ENCODE results near the gene PHOX2B. TPM values are rescaled to one million over a fixed set of nuclear protein-coding genes. Genes with fewer than 3 reads are reported as not detected.

The PHOX2B gene
- total and polyA plus RNA-seq, 2 of the 8 experiments (the other 6 are each of a cell fraction or from before 2014, with no cell fraction given), result not detected

DNA sequence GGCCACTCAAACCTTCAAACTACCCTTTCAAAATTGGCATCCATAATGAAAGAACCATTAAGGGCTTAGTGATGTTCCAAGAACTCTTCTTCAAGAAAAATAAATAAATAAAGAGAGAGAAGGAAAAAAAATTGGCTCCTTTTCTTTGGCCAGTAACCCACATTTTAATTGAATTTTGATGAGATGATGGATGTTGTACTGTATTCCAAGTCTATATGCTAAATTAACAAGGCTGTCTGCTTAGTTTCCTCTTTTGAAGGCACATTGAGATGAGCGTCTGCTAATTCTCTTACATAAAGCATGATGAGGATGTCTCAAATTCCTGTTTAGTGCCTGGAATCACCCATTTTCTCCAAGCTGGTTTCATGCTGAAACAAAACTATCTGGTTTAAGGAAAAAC lies 33.4 kb downstream of the PHOX2B start:
- DNase-seq (ENCODE audit: low read depth in 1 of 2, low spot score in 2 of 2) (no peak), FAIRE-seq (no peak)
- Histone ChIP-seq H3K4me3 (ENCODE audit: extremely low read depth in 1 of 4, insufficient read depth in 2 of 4, low read depth in 3 of 4, low read length in 4 of 4) (no peak overlapping the region), H2BK15ac (ENCODE audit: low read length) (no peak overlapping the region), H2BK20ac (ENCODE audit: low read length) (no peak overlapping the region), H3K4me1 (replicated peaks in 1 of 4; ENCODE audit: control insufficient read depth in 3 of 4, insufficient read depth in 4 of 4, low read length in 3 of 4) (no peaks in the 10 kb centered on the region), H3K23me2 (ENCODE audit: low read depth, low read length) (no peaks in the 10 kb centered on the region), H4K5ac (ENCODE audit: insufficient read length, low read depth, low read length) (no peak overlapping the region), H2AK5ac (ENCODE audit: low read depth, low read length) (no peak overlapping the region), H3K9me3 (ENCODE audit: insufficient read depth in 2 of 2, low read depth in 1 of 2, low read length in 1 of 2) (no peaks in the 10 kb centered on the region), H2BK120ac (replicated peaks; ENCODE audit: low read depth, low read length) (no peak overlapping the region), H3K4me2 (ENCODE audit: insufficient read depth in 1 of 2, low read depth in 2 of 2, low read length in 2 of 2) (no peak overlapping the region), H2BK12ac (ENCODE audit: low read depth, low read length) (no peak overlapping the region), H3K9ac (replicated peaks in 1 of 4; ENCODE audit: extremely low read depth in 1 of 4, low read depth in 3 of 4, low read length in 3 of 4) (no peak overlapping the region), H2AFZ (ENCODE audit: low read length) (no peak overlapping the region), H4K8ac (ENCODE audit: extremely low read depth, insufficient read depth, low read length) (no peak overlapping the region), H3K18ac (ENCODE audit: extremely low read depth, low read length) (no peak overlapping the region), H3K14ac (ENCODE audit: insufficient read length) (no peak overlapping the region), H4K91ac (replicated peaks; ENCODE audit: insufficient read length, low read length) (no peak overlapping the region), H3K36me3 (ENCODE audit: control insufficient read depth in 2 of 4, insufficient read depth in 4 of 4, low read length in 3 of 4) (no peaks in the 10 kb centered on the region), H3K27ac (ENCODE audit: low read depth, low read length) (no peak overlapping the region), H3K27me3 (replicated peaks in 1 of 4; ENCODE audit: control insufficient read depth in 3 of 4, extremely low read depth in 1 of 4, insufficient read depth in 3 of 4, low read length in 3 of 4) (no peaks in the 10 kb centered on the region), H4K20me1 (replicated peaks in 1 of 2; ENCODE audit: control insufficient read depth in 1 of 2, insufficient read depth in 2 of 2, low read length in 2 of 2) (no peaks in the 10 kb centered on the region), H3K4ac (replicated peaks; ENCODE audit: insufficient read length, low read depth, low read length) (no peak overlapping the region), H2BK5ac (ENCODE audit: low read depth, low read length) (no peak overlapping the region), H3K79me2 (ENCODE audit: control insufficient read depth in 1 of 2, insufficient read depth in 2 of 2, low read length in 2 of 2) (no peaks in the 10 kb centered on the region), H3K56ac (replicated peaks; ENCODE audit: insufficient read length, low read depth, low read length) (no peak overlapping the region), H3K23ac (ENCODE audit: insufficient read length) (no peak overlapping the region), H3K79me1 (ENCODE audit: low read depth, low read length) (no peaks in the 10 kb centered on the region)
- POLR2A ChIA-PET (ENCODE audit: partially characterized antibody), result no interaction called here
- 95% methylated on average over 1 of the region's 1 CpG; no CpG with 5 or more reads in 1 of the 2 experiments for whole genome bisulfite sequencing, 2 experiments (ENCODE audit: extremely low coverage in 1 of 2, insufficient coverage in 1 of 2, insufficient read length in 1 of 2, insufficient replicate concordance in 2 of 2, low coverage in 1 of 2, low lambda C conversion rate in 2 of 2, missing lambda C conversion rate in 1 of 2)
- CTCF ChIA-PET (ENCODE audit: partially characterized antibody), result no interaction called here
- TF ChIP-seq CHD1 (IDR thresholded peaks at IDR 0.05; ENCODE audit: low read depth, low read length), result no peak
